SK-N-SH treated with all-trans-retinoic acid at 6 μM for 48 hours (cell line): ENCODE measurements around the gene TLE4.

Experiments used
- BACH2 ChIP-seq: fragments of 250-450 bp; sonication (Bioruptor Pico); IDR thresholded peaks from 2 replicates; pipeline ENCODE4 v1.9.0; 2021; ENCODE audit warnings: mild to moderate bottlenecking, borderline replicate concordance
- CREB5 ChIP-seq: fragments of 250-450 bp; sonication (Bioruptor Pico); IDR thresholded peaks from 2 replicates; pipeline ENCODE4 v1.5.1; 2020; ENCODE audit warnings: low read depth, mild to moderate bottlenecking, moderate library complexity
- ESRRG ChIP-seq: fragments of 250-450 bp; sonication (Bioruptor Pico); IDR thresholded peaks from 2 replicates; pipeline ENCODE4 v1.6.1; 2021; ENCODE audit warnings: mild to moderate bottlenecking
- ISL1 ChIP-seq: fragments of 250-450 bp; sonication (Bioruptor Pico); IDR thresholded peaks from 2 replicates; pipeline ENCODE4 v2.1.2; 2022; ENCODE audit warnings: mild to moderate bottlenecking, moderate library complexity
- PPARA ChIP-seq: fragments of 250-450 bp; sonication (Bioruptor Pico); IDR thresholded peaks from 2 replicates; pipeline ENCODE4 v1.5.0; 2020; ENCODE audit warnings: mild to moderate bottlenecking, borderline replicate concordance
- SNAI2 ChIP-seq: fragments of 250-450 bp; sonication (Bioruptor Pico); IDR thresholded peaks from 2 replicates; pipeline ENCODE4 v1.5.0; 2020; ENCODE audit warnings: mild to moderate bottlenecking, moderate library complexity
- ZFP30 ChIP-seq: fragments of 450-650 bp; formaldehyde crosslinking; IDR thresholded peaks from 2 replicates; pipeline ENCODE4 v1.5.0; 2022; ENCODE audit warnings: mild to moderate bottlenecking, moderate library complexity
- ZNF565 ChIP-seq: fragments of 450-650 bp; formaldehyde crosslinking; conservative IDR thresholded peaks from 2 replicates; pipeline ENCODE4 v1.5.0; 2020; ENCODE audit warnings: low read depth, mild to moderate bottlenecking, moderate library complexity

GRCh38 chr9:79756414-79756813 lies 184.6 kb downstream of the TLE4 start:
- TF ChIP-seq ZNF565 (no peak), SNAI2 (CRISPR knock-in tag) (no peak), ISL1 (CRISPR knock-in tag) (peak; percentile 79), ZFP30 (CRISPR knock-in tag) (no peak), PPARA (CRISPR knock-in tag) (no peak), CREB5 (CRISPR knock-in tag) (no peak), ESRRG (CRISPR knock-in tag) (no peak), BACH2 (CRISPR knock-in tag) (no peak)
